H1 (cell line): Measurements from ENCODE around the gene NHP2. TPM values are rescaled to one million over a fixed set of nuclear protein-coding genes. Genes with fewer than 3 reads are reported as not detected.
A peak's percentile ranks its signal among the peaks of the same experiment; 100 is the strongest.
"Not testable (repeated sequence)": the region's sequence is repeated elsewhere in the genome, so short reads cannot be mapped to it uniquely, and the experiment has no call there.

Experiments used
- CTCF ChIA-PET: fragments of 300-600 bp; sonication (Branson Sonifier 250); formaldehyde crosslinking; loops from one replicate; lab custom pipeline; 2021; ENCODE audit not compliant: partially characterized antibody; lab: Charles Lee
- POLR2A ChIA-PET: fragments of 300-600 bp; sonication (Branson Sonifier 250); formaldehyde crosslinking; loops from one replicate; lab custom pipeline; 2021; ENCODE audit warnings: inconsistent platforms; ENCODE audit not compliant: partially characterized antibody; lab: Charles Lee
- DNase-seq, 2 experiments: peaks; one replicate each; pipeline versions ENCODE4 v3.0.0 to v3.0.0-alpha.2; 2010 to 2022; ENCODE audit warnings: low spot score in 2 of 2, low read depth in 1 of 2, mixed read lengths in 1 of 2
- FAIRE-seq: peaks from 2 replicates; lab custom pipeline; 2011; peaks lifted over from hg19 to GRCh38; lab: Jason Lieb, UNC
- H2AFZ ChIP-seq: 2 replicates; pipeline ENCODE4 v1.8.1; 2012; ENCODE audit warnings: low read length, inconsistent platforms
- H2AK5ac ChIP-seq: 2 replicates; pipeline ENCODE4 v1.6.1; 2013; ENCODE audit warnings: low read depth, low read length
- H2BK120ac ChIP-seq: replicated peaks from 2 replicates; pipeline ENCODE3; 2013; ENCODE audit warnings: low read depth, low read length, inconsistent platforms
- H2BK12ac ChIP-seq: 2 replicates; pipeline ENCODE4 v1.6.1; 2013; ENCODE audit warnings: low read depth, low read length
- H2BK15ac ChIP-seq: 2 replicates; pipeline ENCODE4 v1.6.1; 2013; ENCODE audit warnings: low read length
- H2BK20ac ChIP-seq: 2 replicates; pipeline ENCODE4 v1.6.1; 2013; ENCODE audit warnings: low read length
- H2BK5ac ChIP-seq: 2 replicates; pipeline ENCODE4 v1.6.1; 2013; ENCODE audit warnings: low read depth, low read length
- H3K14ac ChIP-seq: 2 replicates; pipeline ENCODE4 v1.6.1; 2013; ENCODE audit warnings: inconsistent platforms; ENCODE audit not compliant: insufficient read length
- H3K18ac ChIP-seq: 2 replicates; pipeline ENCODE4 v1.6.1; 2013; ENCODE audit warnings: low read length; ENCODE audit errors: extremely low read depth
- H3K23ac ChIP-seq: 2 replicates; pipeline ENCODE4 v1.6.1; 2013; ENCODE audit warnings: inconsistent platforms; ENCODE audit not compliant: insufficient read length
- H3K23me2 ChIP-seq: 2 replicates; pipeline ENCODE4 v1.6.1; 2013; ENCODE audit warnings: low read depth, low read length
- H3K27ac ChIP-seq: 2 replicates; pipeline ENCODE4 v1.6.1; 2011; ENCODE audit warnings: low read depth, low read length, inconsistent platforms
- H3K27me3 ChIP-seq, 4 experiments: replicated peaks in 1 of 4; 1 replicate in 1 of 4; 2 replicates in 3 of 4; pipeline versions ENCODE4 v1.6.1 to v1.8.1; 2011 to 2013; ENCODE audit warnings: low read length in 3 of 4, mild to moderate bottlenecking in 3 of 4, inconsistent platforms in 2 of 4, mixed read lengths in 2 of 4, moderate library complexity in 1 of 4; ENCODE audit not compliant: control insufficient read depth in 3 of 4, insufficient read depth in 3 of 4; ENCODE audit errors: extremely low read depth in 1 of 4
- H3K36me3 ChIP-seq, 4 experiments: 2 replicates each; pipeline versions ENCODE4 v1.6.1 to v1.8.1; 2011 to 2013; ENCODE audit warnings: mild to moderate bottlenecking in 4 of 4, low read length in 3 of 4, moderate library complexity in 2 of 4, control low read depth in 1 of 4, inconsistent platforms in 1 of 4; ENCODE audit not compliant: insufficient read depth in 4 of 4, control insufficient read depth in 2 of 4
- H3K4ac ChIP-seq: replicated peaks from 2 replicates; pipeline ENCODE3; 2013; ENCODE audit warnings: low read length, low read depth, mixed read lengths, inconsistent platforms; ENCODE audit not compliant: insufficient read length
- H3K4me1 ChIP-seq, 4 experiments: replicated peaks in 1 of 4; 1 replicate in 1 of 4; 2 replicates in 3 of 4; pipeline versions ENCODE4 v1.6.1 to v1.8.1; 2011 to 2013; ENCODE audit warnings: low read length in 3 of 4, inconsistent platforms in 2 of 4, mixed read lengths in 1 of 4; ENCODE audit not compliant: insufficient read depth in 4 of 4, control insufficient read depth in 3 of 4
- H3K4me2 ChIP-seq, 2 experiments: 2 replicates each; pipeline versions ENCODE4 v1.6.1 to v1.8.1; 2011 to 2013; ENCODE audit warnings: low read depth in 2 of 2, low read length in 2 of 2, control low read depth in 1 of 2, inconsistent platforms in 1 of 2, mild to moderate bottlenecking in 1 of 2; ENCODE audit not compliant: insufficient read depth in 1 of 2
- H3K4me3 ChIP-seq, 4 experiments: fragments of 200-600, 300-600 bp in 1 of 4; sonication (generic), shearing (Covaris generic), sonication (Bioruptor Twin) in 1 of 4; 2 replicates each; pipeline versions ENCODE4 v1.5.1 to v1.8.1; 2011 to 2016; ENCODE audit warnings: low read length in 4 of 4, low read depth in 3 of 4, control low read depth in 2 of 4, inconsistent platforms in 2 of 4, mild to moderate bottlenecking in 2 of 4, mixed read lengths in 1 of 4, moderate library complexity in 1 of 4; ENCODE audit not compliant: insufficient read depth in 2 of 4; ENCODE audit errors: extremely low read depth in 1 of 4
- H3K56ac ChIP-seq: replicated peaks from 2 replicates; pipeline ENCODE3; 2013; ENCODE audit warnings: low read depth, mild to moderate bottlenecking, mixed read lengths, low read length, inconsistent platforms; ENCODE audit not compliant: insufficient read length
- H3K79me1 ChIP-seq: 2 replicates; pipeline ENCODE4 v1.6.1; 2013; ENCODE audit warnings: low read depth, low read length, control low read depth
- H3K79me2 ChIP-seq, 2 experiments: 2 replicates each; pipeline versions ENCODE4 v1.6.1 to v1.8.1; 2012 to 2013; ENCODE audit warnings: low read length in 2 of 2, mild to moderate bottlenecking in 2 of 2, inconsistent platforms in 1 of 2; ENCODE audit not compliant: insufficient read depth in 2 of 2, control insufficient read depth in 1 of 2
- H3K9ac ChIP-seq, 4 experiments: replicated peaks in 1 of 4; 1 replicate in 1 of 4; 2 replicates in 3 of 4; pipeline versions ENCODE4 v1.6.1 to v1.8.1; 2011 to 2013; ENCODE audit warnings: low read depth in 3 of 4, low read length in 3 of 4, control low read depth in 2 of 4, mild to moderate bottlenecking in 2 of 4, moderate library complexity in 2 of 4, inconsistent platforms in 1 of 4; ENCODE audit errors: extremely low read depth in 1 of 4
- H3K9me3 ChIP-seq, 2 experiments: 2 replicates each; pipeline versions ENCODE4 v1.6.1 to v1.8.1; 2012 to 2013; ENCODE audit warnings: mild to moderate bottlenecking in 2 of 2, moderate library complexity in 2 of 2, control low read depth in 1 of 2, inconsistent platforms in 1 of 2, low read depth in 1 of 2, low read length in 1 of 2, mixed read lengths in 1 of 2; ENCODE audit not compliant: insufficient read depth in 2 of 2
- H4K20me1 ChIP-seq, 2 experiments: replicated peaks in 1 of 2; 2 replicates each; pipeline versions ENCODE3 to v1.8.1; 2011 to 2013; ENCODE audit warnings: inconsistent platforms in 2 of 2, low read length in 2 of 2, mild to moderate bottlenecking in 1 of 2; ENCODE audit not compliant: insufficient read depth in 2 of 2, control insufficient read depth in 1 of 2
- H4K5ac ChIP-seq: 2 replicates; pipeline ENCODE4 v1.6.1; 2013; ENCODE audit warnings: low read length, low read depth, mixed read lengths, inconsistent platforms; ENCODE audit not compliant: insufficient read length
- H4K8ac ChIP-seq: 2 replicates; pipeline ENCODE4 v1.8.0; 2013; ENCODE audit warnings: mild to moderate bottlenecking, moderate library complexity, low read length, inconsistent platforms; ENCODE audit not compliant: insufficient read depth; ENCODE audit errors: extremely low read depth
- H4K91ac ChIP-seq: replicated peaks from 2 replicates; pipeline ENCODE3; 2013; ENCODE audit warnings: low read length, mixed read lengths, inconsistent platforms; ENCODE audit not compliant: insufficient read length
- WGBS, 2 experiments: shearing (Covaris generic) in 1 of 2; methylation state at CpG; one replicate each; pipeline versions ENCODE4 v1.1.6 to v1.1.7; 2013 to 2015; ENCODE audit warnings: low lambda C conversion rate in 2 of 2, mixed read lengths in 2 of 2, inconsistent platforms in 1 of 2, low coverage in 1 of 2, missing lambda C conversion rate in 1 of 2; ENCODE audit not compliant: insufficient replicate concordance in 2 of 2, insufficient coverage in 1 of 2, insufficient read length in 1 of 2; ENCODE audit errors: extremely low coverage in 1 of 2, missing lambda C conversion rate in 1 of 2; 5-methylcytosine and 5-hydroxymethylcytosine counted together
- polyA plus RNA-seq, 7 experiments: library from polyadenylated mRNA; depleted of rRNA in 3 of 7; stranded (reverse) in 5 of 7; unstranded in 2 of 7; fragments of >200 nt in 5 of 7; fragments of 200-250 nt in 2 of 7; gene quantifications; 1 replicate in 5 of 7; 2 replicates in 1 of 7; 4 replicates in 1 of 7; pipeline versions ENCODE4 v1.2.1 to v1.2.3, GENCODE V29; 2011 to 2013; ENCODE audit warnings: missing spikeins in 2 of 7, mixed read lengths in 2 of 7
- total RNA-seq: library from RNA; stranded (reverse); fragmentation: NEBNext Ultra II Directional; extraction: Animal tissue kit (Norgen Biotek cat#: 25700); gene quantifications from 2 replicates; pipeline ENCODE4 v1.2.1, GENCODE V29; 2021

NHP2 gene
- total and polyA plus RNA-seq, 2 of the 8 experiments (the other 6 are each of a cell fraction or from before 2014, with no cell fraction given) = 241 to 263 TPM

- DNase-seq, H4K20me1 ChIP-seq, H3K27me3 ChIP-seq, H2BK20ac ChIP-seq, H3K9me3 ChIP-seq, H3K14ac ChIP-seq, H2BK12ac ChIP-seq, H3K79me1 ChIP-seq, H2AFZ ChIP-seq, H3K23me2 ChIP-seq, H2BK15ac ChIP-seq, FAIRE-seq, H2AK5ac ChIP-seq, H3K23ac ChIP-seq: not testable (repeated sequence)
- Histone ChIP-seq H2BK5ac (peak overlapping the region; percentile 46; the same call in 1 of the 2 replicates), H3K4me1 (peaks cover 8 to 19% (median 15%) of the 10 kb centered on the region in 4 experiments), H4K8ac (peak overlapping the region; percentile 90; the same call in 1 of the 2 replicates), H3K18ac (peak overlapping the region; percentile 88), H4K91ac (peak overlapping the region; percentile 44), H3K36me3 (peaks cover 1 to 16% (median 5%) of the 10 kb centered on the region in 4 experiments; a peak in 4 of 8 replicates), H3K4me2 (peak overlapping the region; percentile 73 to 92), H3K56ac (peak overlapping the region; percentile 19), H4K5ac (peak overlapping the region; percentile 83), H2BK120ac (peak overlapping the region; percentile 61), H3K9ac (peak overlapping the region; percentile 26 to 85 (median 77); a peak in 6 of 7 replicates), H3K4ac (peak overlapping the region; percentile 97), H3K4me3 (peak overlapping the region; percentile 50 to 95 (median 64)), H3K79me2 (peaks cover 4 to 36% of the 10 kb centered on the region in 2 experiments; a peak in 3 of 4 replicates), H3K27ac (peak overlapping the region; percentile 86)
- ChIA-PET CTCF (interaction anchor here (1.4 to 2.1 kb wide), 4 partner anchors 11 to 55 kb away, joined by 5 to 27 read pairs (median 10); no protein-coding TSS in a partner anchor), POLR2A (interaction anchor here (1.0 to 40.7 kb wide), 6 partner anchors 4 to 86 kb away, joined by 3 to 1250 read pairs (median 4); partner anchors contain the start of genes N4BP3, NHP2 and RMND5B)
- 33% methylated on average over 11 of the region's 11 CpGs; no CpG with 5 or more reads in 1 of the 2 experiments for WGBS, 2 experiments
Observed at GRCh38 chr5:178130234-178130575, 23.5 kb downstream of the NHP2 start.
